ENCODE measurements around the gene PRKG1.

DNA sequence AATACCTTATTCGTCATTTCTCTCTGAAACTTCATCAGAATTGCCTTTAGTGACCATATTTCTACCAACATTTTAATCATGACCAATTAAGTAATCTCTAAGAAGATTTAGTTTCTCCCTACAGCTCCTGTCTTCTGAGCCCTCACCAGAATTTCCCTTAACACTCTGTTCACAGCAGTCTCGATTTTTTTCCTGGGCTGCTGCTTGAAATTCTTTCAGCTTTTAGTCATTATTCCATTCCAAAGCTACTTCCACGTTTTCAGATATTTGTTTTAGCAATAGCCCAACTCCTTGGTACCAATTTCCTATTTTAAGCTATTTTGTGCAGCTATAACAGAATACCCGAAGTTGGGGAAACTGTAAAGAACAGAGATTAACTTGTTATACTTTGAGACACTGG, 1047.4 kb downstream of the PRKG1 start:
- TF ChIP-seq, protein P1, sequence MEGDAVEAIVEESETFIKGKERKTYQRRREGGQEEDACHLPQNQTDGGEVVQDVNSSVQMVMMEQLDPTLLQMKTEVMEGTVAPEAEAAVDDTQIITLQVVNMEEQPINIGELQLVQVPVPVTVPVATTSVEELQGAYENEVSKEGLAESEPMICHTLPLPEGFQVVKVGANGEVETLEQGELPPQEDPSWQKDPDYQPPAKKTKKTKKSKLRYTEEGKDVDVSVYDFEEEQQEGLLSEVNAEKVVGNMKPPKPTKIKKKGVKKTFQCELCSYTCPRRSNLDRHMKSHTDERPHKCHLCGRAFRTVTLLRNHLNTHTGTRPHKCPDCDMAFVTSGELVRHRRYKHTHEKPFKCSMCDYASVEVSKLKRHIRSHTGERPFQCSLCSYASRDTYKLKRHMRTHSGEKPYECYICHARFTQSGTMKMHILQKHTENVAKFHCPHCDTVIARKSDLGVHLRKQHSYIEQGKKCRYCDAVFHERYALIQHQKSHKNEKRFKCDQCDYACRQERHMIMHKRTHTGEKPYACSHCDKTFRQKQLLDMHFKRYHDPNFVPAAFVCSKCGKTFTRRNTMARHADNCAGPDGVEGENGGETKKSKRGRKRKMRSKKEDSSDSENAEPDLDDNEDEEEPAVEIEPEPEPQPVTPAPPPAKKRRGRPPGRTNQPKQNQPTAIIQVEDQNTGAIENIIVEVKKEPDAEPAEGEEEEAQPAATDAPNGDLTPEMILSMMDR (IDR thresholded peaks at IDR 0.05): no peak
- TF ChIP-seq EZH2phosphoT487 (IDR thresholded peaks at IDR 0.05) (no peak), EZH2 (IDR thresholded peaks at IDR 0.05) (no peak)
